Measurements from ENCODE around the gene PLXND1.

- no peak for TF ChIP-seq ZNF274 (IDR thresholded peaks at IDR 0.05; ENCODE audit: low read depth, low read length)
- TF ChIP-seq SUZ12 (IDR thresholded peaks at IDR 0.05; ENCODE audit: extremely low read depth, insufficient read depth, insufficient read length), result no peak
Observed at GRCh38 chr3:129577925-129578786, 28.3 kb downstream of the PLXND1 start.

Data from NT2/D1 (cell line).